GM19395 (cell line): Measurements from ENCODE around the gene APOBEC3C.
"Not testable (repeated sequence)": the region's sequence is repeated elsewhere in the genome, so short reads cannot be mapped to it uniquely, and the experiment has no call there.

ENCODE experiments used
- ATAC-seq: cut with Tn5 transposase; IDR thresholded peaks from one replicate; pipeline ENCODE4 v1.9.1; 2021; ENCODE audit warnings: mild to moderate bottlenecking, moderate library complexity; ENCODE audit not compliant: unreplicated experiment

Gene APOBEC3C

DNA sequence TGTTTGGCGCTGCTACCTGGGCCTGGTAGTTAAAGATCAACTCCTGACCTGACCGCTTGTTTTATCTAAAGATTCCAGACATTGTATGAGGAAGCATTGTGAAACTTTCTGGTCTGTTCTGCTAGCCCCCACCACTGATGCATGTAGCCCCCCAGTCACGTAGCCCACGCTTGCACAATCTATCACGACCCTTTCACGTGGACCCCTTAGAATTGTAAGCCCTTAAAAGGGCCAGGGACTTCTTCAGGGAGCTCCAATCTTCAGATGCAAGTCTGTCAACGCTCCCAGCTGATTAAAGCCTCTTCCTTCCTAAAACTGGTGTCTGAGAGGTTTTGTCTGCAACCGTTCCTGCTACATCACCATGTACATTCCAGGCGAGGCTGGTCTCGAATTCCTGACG lies 41.6 kb downstream of the APOBEC3C start:
- no peak for ATAC-seq

DNA sequence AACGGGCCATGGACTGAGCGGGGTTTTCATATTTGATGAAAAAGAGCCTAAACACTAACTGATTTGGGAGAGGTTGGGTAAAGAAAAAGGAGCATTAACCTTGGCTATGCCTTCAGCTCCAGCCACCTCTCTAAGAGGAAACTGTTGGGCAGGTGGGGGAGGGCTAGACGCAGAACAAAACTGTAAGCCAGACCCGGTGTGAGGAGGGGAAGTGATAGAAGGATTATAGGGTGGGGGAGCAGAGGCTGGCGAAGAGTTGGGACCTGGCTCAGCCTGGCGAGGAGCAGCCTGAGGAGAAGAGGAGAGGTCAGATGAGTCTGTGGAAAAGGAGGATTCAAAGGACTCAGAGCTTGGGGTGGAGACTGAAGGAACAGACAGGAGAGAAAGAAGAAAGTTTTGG lies 47.2 kb downstream of the APOBEC3C start:
- not testable (repeated sequence) for ATAC-seq

- not testable (repeated sequence) for ATAC-seq
Measured at GRCh38 chr22:39061951-39062350, 47.9 kb downstream of the APOBEC3C start.

GRCh38 chr22:39063904-39064303 lies 49.8 kb downstream of the APOBEC3C start:
- ATAC-seq: not testable (repeated sequence)

DNA sequence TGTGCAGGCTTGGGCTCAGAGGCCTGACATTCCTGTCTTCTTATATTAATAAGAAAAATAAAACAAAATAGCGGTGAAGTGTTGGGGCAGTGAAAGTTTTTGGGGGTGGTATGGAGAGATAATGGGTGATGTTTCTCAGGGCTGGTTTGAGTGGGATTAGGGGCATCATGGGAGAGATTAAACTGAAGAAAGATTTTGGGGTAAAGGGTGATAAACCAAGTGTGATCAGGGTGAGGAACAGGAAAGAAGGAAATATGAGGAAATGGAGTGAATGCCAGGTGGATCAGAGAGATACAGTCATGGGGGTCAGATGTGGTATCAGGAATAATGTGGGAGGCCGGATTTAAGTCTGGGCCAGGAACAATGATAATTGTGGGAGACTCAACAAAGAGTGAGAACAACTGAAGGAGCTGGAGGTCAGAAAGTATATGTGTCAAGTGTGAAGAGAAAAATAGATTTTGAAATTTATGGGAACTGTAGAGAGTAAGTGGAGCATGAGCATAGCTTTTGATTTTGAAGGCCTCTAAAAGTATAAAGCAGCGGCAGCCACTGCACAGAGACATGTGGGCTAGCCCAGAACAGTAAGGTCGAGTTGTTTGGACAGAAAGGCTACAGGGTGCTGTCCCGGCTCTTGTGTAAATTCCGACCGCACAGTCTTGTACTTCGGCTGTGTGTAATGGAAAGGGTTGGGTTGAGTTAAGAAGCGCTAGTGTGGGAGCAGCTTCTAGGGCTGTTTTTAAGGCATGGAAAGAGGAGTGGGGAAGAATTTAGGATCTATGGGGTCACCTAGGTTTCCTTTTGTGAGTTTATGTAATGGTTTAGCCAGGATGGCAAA lies 52.6 kb downstream of the APOBEC3C start:
- ATAC-seq: not testable (repeated sequence)

DNA sequence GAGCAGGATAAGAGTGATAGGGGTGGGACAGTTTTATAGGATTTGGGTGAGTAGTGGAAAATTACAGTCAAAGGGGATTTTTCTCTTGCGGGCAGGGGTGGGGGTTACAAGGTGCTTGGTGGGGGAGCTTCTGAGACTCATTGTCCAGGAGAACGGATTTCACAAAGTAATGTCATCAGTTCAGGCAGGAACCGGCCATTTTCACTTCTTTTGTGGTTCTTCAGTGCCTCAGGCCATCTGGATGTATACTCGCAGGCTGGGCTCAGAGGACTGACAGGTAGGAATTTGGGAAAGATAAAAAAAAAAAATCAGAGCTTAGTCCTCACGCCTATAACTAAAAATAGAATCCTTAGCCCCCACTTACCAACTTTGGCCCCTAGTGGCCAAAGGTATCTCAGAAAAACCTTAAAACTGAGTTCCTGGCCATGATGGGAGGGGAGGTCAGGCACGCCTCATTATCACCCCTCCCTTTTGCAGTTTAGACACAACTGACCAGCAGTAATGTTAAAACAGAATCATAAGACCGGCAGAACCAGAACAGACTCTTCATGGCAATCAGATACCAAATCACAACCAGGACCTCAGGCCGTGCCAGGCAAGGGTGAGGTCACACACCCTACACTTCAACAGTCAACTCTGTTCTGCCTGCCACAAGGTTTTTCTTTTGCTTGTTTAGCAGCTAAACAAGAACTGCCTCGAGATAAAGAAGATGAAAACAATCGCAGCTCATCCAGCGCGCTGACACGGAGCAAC lies 54.2 kb downstream of the APOBEC3C start:
- ATAC-seq: no peak
